GM23338 (cell line): ENCODE results near the gene LCA5.

ENCODE experiments used
- CREB1 ChIP-seq: fragments of 250-450 bp; sonication (Bioruptor Pico); IDR thresholded peaks from 2 replicates; pipeline ENCODE4 v1.5.0; 2020; ENCODE audit warnings: low read depth, mild to moderate bottlenecking, moderate library complexity
- CTCF ChIP-seq, 2 experiments: fragments of 200-600 bp in 1 of 2; sonication (generic) in 1 of 2; conservative IDR thresholded peaks; 2 replicates each; pipeline versions ENCODE4 v1.5.1 to v1.6.1; 2016 to 2017; ENCODE audit warnings: antibody characterized with exemption in 2 of 2, low read depth in 2 of 2, mild to moderate bottlenecking in 2 of 2, moderate library complexity in 1 of 2
- EZH2 ChIP-seq: fragments of 200-600 bp; sonication (generic); IDR thresholded peaks from one replicate; pipeline ENCODE4 v1.8.0; 2017; ENCODE audit warnings: antibody characterized with exemption, mild to moderate bottlenecking, low read depth; ENCODE audit not compliant: unreplicated experiment
- EZH2phosphoT487 ChIP-seq: fragments of 200-600 bp; sonication (generic); IDR thresholded peaks from one replicate; pipeline ENCODE4 v1.8.1; 2018; ENCODE audit warnings: antibody characterized with exemption; ENCODE audit not compliant: unreplicated experiment
- POLR2AphosphoS5 ChIP-seq: IDR thresholded peaks from 2 replicates; pipeline ENCODE4 v1.6.1; 2016; ENCODE audit warnings: antibody characterized with exemption, low read depth
- TF ChIP-seq, protein P1 (sequence below): IDR thresholded peaks from one replicate; pipeline ENCODE4 v1.6.1; 2018; ENCODE audit warnings: antibody characterized with exemption; ENCODE audit not compliant: unreplicated experiment
- TF ChIP-seq, protein P2 (sequence below): IDR thresholded peaks from 2 replicates; pipeline ENCODE4 v1.6.1; 2016; ENCODE audit warnings: antibody characterized with exemption

DNA sequence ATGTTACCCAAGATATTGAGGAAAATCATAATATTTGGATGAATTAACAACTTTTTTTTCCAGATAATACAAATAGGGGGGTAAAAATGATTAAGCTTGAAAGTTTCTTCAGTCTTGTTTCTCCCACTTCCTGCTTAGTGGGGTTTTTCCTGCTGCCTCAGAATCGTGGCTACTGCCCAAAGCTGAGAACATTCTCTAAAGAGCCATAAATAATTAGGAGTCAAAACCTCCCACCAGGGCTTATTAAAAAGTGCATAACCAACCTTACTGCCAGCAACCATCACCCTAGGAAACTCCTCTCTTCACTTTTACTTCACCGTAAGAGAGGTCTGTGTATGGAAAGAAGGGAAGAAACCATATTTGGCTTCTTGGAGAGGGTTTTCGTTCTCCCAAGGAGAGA is 9.0 kb upstream of the LCA5 start:
- TF ChIP-seq, protein P1, sequence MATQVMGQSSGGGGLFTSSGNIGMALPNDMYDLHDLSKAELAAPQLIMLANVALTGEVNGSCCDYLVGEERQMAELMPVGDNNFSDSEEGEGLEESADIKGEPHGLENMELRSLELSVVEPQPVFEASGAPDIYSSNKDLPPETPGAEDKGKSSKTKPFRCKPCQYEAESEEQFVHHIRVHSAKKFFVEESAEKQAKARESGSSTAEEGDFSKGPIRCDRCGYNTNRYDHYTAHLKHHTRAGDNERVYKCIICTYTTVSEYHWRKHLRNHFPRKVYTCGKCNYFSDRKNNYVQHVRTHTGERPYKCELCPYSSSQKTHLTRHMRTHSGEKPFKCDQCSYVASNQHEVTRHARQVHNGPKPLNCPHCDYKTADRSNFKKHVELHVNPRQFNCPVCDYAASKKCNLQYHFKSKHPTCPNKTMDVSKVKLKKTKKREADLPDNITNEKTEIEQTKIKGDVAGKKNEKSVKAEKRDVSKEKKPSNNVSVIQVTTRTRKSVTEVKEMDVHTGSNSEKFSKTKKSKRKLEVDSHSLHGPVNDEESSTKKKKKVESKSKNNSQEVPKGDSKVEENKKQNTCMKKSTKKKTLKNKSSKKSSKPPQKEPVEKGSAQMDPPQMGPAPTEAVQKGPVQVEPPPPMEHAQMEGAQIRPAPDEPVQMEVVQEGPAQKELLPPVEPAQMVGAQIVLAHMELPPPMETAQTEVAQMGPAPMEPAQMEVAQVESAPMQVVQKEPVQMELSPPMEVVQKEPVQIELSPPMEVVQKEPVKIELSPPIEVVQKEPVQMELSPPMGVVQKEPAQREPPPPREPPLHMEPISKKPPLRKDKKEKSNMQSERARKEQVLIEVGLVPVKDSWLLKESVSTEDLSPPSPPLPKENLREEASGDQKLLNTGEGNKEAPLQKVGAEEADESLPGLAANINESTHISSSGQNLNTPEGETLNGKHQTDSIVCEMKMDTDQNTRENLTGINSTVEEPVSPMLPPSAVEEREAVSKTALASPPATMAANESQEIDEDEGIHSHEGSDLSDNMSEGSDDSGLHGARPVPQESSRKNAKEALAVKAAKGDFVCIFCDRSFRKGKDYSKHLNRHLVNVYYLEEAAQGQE, result no peak
- TF ChIP-seq POLR2AphosphoS5 (no peak), EZH2 (no peak), CTCF (conservative IDR thresholded peaks at IDR 0.05; ENCODE audit: low read depth in 2 of 2) (no peak), CREB1 (CRISPR knock-in tag) (no peak), EZH2phosphoT487 (no peak)
- TF ChIP-seq, protein P2, sequence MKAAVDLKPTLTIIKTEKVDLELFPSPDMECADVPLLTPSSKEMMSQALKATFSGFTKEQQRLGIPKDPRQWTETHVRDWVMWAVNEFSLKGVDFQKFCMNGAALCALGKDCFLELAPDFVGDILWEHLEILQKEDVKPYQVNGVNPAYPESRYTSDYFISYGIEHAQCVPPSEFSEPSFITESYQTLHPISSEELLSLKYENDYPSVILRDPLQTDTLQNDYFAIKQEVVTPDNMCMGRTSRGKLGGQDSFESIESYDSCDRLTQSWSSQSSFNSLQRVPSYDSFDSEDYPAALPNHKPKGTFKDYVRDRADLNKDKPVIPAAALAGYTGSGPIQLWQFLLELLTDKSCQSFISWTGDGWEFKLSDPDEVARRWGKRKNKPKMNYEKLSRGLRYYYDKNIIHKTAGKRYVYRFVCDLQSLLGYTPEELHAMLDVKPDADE, result no peak
